ENCODE results near the gene CCDC88B. TPM values are rescaled to one million over a fixed set of nuclear protein-coding genes. Genes with fewer than 3 reads are reported as not detected.

CCDC88B gene
- total RNA-seq, 4 donors from 2014 or later = 7.0 to 12.5 (median 8.2) TPM

DNA sequence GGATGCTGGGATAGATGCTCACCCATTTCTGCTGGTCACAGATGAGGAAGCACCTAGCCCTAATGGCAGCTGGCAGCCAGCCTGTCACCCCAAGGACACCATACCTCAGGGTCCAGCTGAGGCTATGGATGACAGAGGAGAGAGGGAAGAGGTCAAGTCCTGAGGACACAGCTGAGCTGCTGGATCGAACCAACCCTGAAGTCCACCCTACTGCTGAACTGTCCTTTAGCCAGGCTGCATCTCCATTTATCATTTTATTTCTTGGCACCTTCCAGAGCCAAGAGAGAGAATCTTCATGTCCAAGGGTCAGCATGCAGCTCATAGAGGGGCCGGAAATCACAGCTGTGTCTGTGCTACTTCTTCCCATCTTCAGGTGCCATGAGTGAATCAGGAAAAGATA lies 49.8 kb downstream of the CCDC88B start:
- no peak overlapping the region for H3K4me3 ChIP-seq
- intact Hi-C loops (cut with DNase I) = no loop called here
- peaks cover 0 to 5% (median 0%) of the 10 kb centered on the region in 4 donors for H3K4me1 ChIP-seq
- DNase-seq (ENCODE audit: extremely low spot score) = no peak
- TF ChIP-seq EP300 (IDR thresholded peaks at IDR 0.05) = no peak
- no peak for TF ChIP-seq POLR2AphosphoS5 (IDR thresholded peaks at IDR 0.05)
- TF ChIP-seq POLR2A (IDR thresholded peaks at IDR 0.05; ENCODE audit: low read depth) = no peak
- TF ChIP-seq, protein P1, sequence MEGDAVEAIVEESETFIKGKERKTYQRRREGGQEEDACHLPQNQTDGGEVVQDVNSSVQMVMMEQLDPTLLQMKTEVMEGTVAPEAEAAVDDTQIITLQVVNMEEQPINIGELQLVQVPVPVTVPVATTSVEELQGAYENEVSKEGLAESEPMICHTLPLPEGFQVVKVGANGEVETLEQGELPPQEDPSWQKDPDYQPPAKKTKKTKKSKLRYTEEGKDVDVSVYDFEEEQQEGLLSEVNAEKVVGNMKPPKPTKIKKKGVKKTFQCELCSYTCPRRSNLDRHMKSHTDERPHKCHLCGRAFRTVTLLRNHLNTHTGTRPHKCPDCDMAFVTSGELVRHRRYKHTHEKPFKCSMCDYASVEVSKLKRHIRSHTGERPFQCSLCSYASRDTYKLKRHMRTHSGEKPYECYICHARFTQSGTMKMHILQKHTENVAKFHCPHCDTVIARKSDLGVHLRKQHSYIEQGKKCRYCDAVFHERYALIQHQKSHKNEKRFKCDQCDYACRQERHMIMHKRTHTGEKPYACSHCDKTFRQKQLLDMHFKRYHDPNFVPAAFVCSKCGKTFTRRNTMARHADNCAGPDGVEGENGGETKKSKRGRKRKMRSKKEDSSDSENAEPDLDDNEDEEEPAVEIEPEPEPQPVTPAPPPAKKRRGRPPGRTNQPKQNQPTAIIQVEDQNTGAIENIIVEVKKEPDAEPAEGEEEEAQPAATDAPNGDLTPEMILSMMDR (IDR thresholded peaks at IDR 0.05) = no peak
- no peaks in the 10 kb centered on the region for H3K9me3 ChIP-seq
- no peaks in the 10 kb centered on the region for H3K27me3 ChIP-seq
- H3K36me3 ChIP-seq = no peaks in the 10 kb centered on the region
- 85% methylated on average over 2 of the region's 2 CpGs for WGBS
- no peak overlapping the region for H3K27ac ChIP-seq (replicated peaks in 1 of 4)

DNA sequence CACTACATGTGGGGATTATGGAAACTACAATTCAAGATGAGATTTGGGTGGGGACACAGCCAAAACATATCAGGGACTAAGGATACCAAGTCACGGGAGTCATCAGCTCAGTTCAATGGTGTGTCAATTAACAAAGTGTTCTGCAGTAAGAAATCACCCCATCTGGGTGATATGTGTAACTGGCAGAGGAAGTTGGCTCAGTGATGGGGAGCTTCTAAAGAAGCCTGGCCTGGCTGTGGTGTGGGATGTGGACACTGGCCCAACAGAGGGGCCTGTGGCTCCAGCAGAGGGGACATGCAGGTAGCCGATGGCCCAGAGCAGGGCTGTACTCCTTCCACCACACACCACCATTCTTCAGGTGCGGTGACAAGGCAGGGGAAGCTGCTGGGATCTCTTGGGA lies 50.6 kb downstream of the CCDC88B start:
- Histone ChIP-seq H3K36me3 (no peaks in the 10 kb centered on the region), H3K27me3 (no peaks in the 10 kb centered on the region), H3K9me3 (no peaks in the 10 kb centered on the region), H3K4me1 (no peaks in the 10 kb centered on the region), H3K27ac (replicated peaks in 1 of 4) (no peak overlapping the region), H3K4me3 (no peak overlapping the region)
- no peak for TF ChIP-seq POLR2AphosphoS5 (IDR thresholded peaks at IDR 0.05)
- TF ChIP-seq, protein P1 (IDR thresholded peaks at IDR 0.05) = no peak
- no peak for TF ChIP-seq POLR2A (IDR thresholded peaks at IDR 0.05; ENCODE audit: low read depth)
- TF ChIP-seq EP300 (IDR thresholded peaks at IDR 0.05) = no peak
- no peak for DNase-seq (ENCODE audit: extremely low spot score)
- intact Hi-C loops (cut with DNase I) = no loop called here
- WGBS = 93% methylated on average over 3 of the region's 3 CpGs

DNA sequence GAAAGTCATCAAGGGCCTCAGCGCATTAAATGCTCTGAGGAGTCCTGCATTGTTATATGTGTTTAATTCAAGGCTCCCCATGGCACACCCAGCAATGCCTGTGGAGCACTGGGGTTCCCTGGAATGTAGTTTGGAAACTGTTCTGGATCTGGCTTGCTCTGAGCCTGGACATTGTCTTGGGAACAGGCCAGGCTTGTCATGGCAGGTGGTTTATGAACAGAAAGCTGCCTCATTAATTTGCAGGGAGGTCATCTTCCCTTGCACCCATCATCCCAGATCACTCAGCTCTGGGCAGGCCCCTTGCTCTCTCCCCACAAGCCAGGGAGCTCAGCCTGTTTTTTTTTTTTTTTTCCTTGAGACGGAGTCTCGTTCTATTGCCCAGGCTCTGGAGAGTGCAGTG lies 51.8 kb downstream of the CCDC88B start:
- 72% methylated on average over 3 of the region's 3 CpGs for WGBS
- Histone ChIP-seq H3K27me3 (peaks cover 0 to 11% (median 0%) of the 10 kb centered on the region in 4 donors), H3K27ac (replicated peaks in 1 of 4) (no peak overlapping the region), H3K4me3 (no peak overlapping the region), H3K9me3 (no peaks in the 10 kb centered on the region), H3K4me1 (peaks cover 0 to 9% (median 4%) of the 10 kb centered on the region in 4 donors), H3K36me3 (no peaks in the 10 kb centered on the region)
- intact Hi-C loops (cut with DNase I) = no loop called here
- DNase-seq (ENCODE audit: extremely low spot score) = no peak
- TF ChIP-seq POLR2AphosphoS5 (IDR thresholded peaks at IDR 0.05) (no peak), POLR2A (IDR thresholded peaks at IDR 0.05; ENCODE audit: low read depth) (no peak), EP300 (IDR thresholded peaks at IDR 0.05) (no peak)
- TF ChIP-seq, protein P1 (IDR thresholded peaks at IDR 0.05) = no peak

DNA sequence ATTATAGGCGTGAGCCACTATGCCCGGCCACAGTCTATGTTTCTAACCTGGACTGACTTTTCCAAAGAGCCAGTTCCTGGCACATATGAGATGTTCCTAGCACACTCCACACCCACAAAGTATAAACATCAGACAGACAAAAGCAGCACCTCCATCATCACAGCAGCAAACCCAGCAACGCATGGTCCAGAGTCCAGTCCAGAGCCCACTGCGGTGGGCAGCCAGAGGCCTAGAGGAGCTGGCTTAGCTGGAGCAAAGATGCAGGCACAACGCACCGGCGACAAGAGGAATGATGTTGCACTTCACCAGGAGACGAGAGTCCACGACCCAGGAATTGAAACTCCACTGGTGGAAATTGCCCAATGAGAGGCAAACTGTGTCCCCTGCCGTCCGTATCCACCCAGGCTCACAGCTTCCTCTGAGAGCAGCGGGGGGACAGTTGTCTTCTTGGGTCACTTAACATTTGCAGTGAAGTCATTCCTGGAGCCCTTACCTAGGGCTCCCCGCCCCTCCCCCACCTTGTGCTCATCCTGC lies 55.6 kb downstream of the CCDC88B start:
- peaks cover 0 to 9% (median 7%) of the 10 kb centered on the region in 4 donors for H3K4me1 ChIP-seq
- no peaks in the 10 kb centered on the region for H3K9me3 ChIP-seq
- TF ChIP-seq POLR2A (IDR thresholded peaks at IDR 0.05; ENCODE audit: low read depth) (no peak), POLR2AphosphoS5 (IDR thresholded peaks at IDR 0.05) (no peak), EP300 (IDR thresholded peaks at IDR 0.05) (no peak)
- TF ChIP-seq, protein P1 (IDR thresholded peaks at IDR 0.05) = no peak
- no peaks in the 10 kb centered on the region for H3K36me3 ChIP-seq
- WGBS = 64% methylated on average over 11 of the region's 13 CpGs
- no peak for DNase-seq (ENCODE audit: extremely low spot score)
- peaks cover 0 to 33% (median 0%) of the 10 kb centered on the region in 4 donors for H3K27me3 ChIP-seq
- H3K27ac ChIP-seq (replicated peaks in 1 of 4) = peak overlapping the region in 1 of 4 donors; percentile 17
- intact Hi-C loops (cut with DNase I) = no loop called here
- H3K4me3 ChIP-seq = no peak overlapping the region

Measured in esophagus muscularis mucosa (tissue), 4 donors.